Fibroblast of lung (primary cell): ENCODE data around the gene PAPLN.

Source experiments
- EZH2 ChIP-seq: IDR thresholded peaks from 2 replicates; pipeline ENCODE4 v1.5.1; 2012; ENCODE audit warnings: low read length, control low read depth, mild to moderate bottlenecking; ENCODE audit errors: missing control alignments
- TF ChIP-seq, protein P1 (sequence below), 2 donors: IDR thresholded peaks in 1 of 2; conservative IDR thresholded peaks in 1 of 2; 1 replicate in 1 of 2; 2 replicates in 1 of 2; pipeline ENCODE4 v1.5.1; 2011 to 2012; ENCODE audit warnings: low read length in 2 of 2, control low read depth in 1 of 2, inconsistent platforms in 1 of 2, low read depth in 1 of 2, mild to moderate bottlenecking in 1 of 2

DNA sequence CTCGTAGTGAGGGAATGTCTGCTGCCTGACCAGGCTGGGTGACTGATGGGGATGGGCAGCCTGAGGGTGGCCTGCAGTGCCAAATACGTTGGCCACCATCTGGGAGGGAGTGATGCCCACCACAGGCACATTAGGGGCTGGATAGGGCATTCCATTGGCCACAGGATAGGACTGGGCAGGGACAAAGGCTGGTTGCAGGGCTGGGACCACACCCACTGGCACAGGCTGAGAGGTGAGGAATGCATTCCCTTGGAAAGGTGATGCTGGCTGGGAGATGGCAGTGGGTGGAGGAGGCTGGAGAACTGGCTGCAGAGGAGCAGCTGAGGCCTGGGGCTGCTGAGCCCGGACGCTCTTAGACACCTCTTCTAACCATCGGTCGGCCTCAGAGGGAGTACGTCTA, 39.5 kb downstream of the PAPLN start:
- TF ChIP-seq, protein P1, sequence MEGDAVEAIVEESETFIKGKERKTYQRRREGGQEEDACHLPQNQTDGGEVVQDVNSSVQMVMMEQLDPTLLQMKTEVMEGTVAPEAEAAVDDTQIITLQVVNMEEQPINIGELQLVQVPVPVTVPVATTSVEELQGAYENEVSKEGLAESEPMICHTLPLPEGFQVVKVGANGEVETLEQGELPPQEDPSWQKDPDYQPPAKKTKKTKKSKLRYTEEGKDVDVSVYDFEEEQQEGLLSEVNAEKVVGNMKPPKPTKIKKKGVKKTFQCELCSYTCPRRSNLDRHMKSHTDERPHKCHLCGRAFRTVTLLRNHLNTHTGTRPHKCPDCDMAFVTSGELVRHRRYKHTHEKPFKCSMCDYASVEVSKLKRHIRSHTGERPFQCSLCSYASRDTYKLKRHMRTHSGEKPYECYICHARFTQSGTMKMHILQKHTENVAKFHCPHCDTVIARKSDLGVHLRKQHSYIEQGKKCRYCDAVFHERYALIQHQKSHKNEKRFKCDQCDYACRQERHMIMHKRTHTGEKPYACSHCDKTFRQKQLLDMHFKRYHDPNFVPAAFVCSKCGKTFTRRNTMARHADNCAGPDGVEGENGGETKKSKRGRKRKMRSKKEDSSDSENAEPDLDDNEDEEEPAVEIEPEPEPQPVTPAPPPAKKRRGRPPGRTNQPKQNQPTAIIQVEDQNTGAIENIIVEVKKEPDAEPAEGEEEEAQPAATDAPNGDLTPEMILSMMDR (conservative IDR thresholded peaks at IDR 0.05 in 1 of 2, IDR thresholded peaks at IDR 0.05 in 1 of 2; ENCODE audit: low read depth in 1 of 2, low read length in 2 of 2) = no peak
- TF ChIP-seq EZH2 = no peak
